A673 (cell line): ENCODE results near the gene PRG3. TPM values are rescaled to one million over a fixed set of nuclear protein-coding genes. Genes with fewer than 3 reads are reported as not detected.

ENCODE experiments used
- BruUV-seq: library from RNA; stranded (reverse); fragments of 400-500 nt; replicated peaks from 2 replicates; lab custom pipeline; 2021; lab: Mats Ljungman, UMichigan
- CTCF ChIA-PET: fragments of 300-600 bp; sonication (Branson Sonifier 250); formaldehyde crosslinking; loops from one replicate; lab custom pipeline; 2022; ENCODE audit warnings: antibody characterized with exemption; lab: Charles Lee
- POLR2A ChIA-PET: fragments of 300-600 bp; sonication (Branson Sonifier 250); formaldehyde crosslinking; loops from one replicate; lab custom pipeline; 2022; ENCODE audit warnings: antibody characterized with exemption; ENCODE audit not compliant: low non-redundant PET; lab: Charles Lee
- DNase-seq: peaks from one replicate; pipeline ENCODE4 v3.0.0-alpha.2; 2015; ENCODE audit warnings: low spot score
- H3K27ac ChIP-seq: fragments of 200-600 bp; sonication (generic); 2 replicates; pipeline ENCODE4 v1.5.1; 2016; ENCODE audit warnings: mixed run types, low read depth, mild to moderate bottlenecking, mixed read lengths, antibody characterized with exemption, low read length; ENCODE audit not compliant: poor library complexity, severe bottlenecking
- H3K27me3 ChIP-seq: fragments of 200-600 bp; sonication (generic); replicated peaks from 2 replicates; pipeline ENCODE4 v1.6.1; 2017; ENCODE audit warnings: mixed run types, low read depth, mild to moderate bottlenecking, mixed read lengths, antibody characterized with exemption, low read length; ENCODE audit not compliant: insufficient read depth, poor library complexity
- H3K36me3 ChIP-seq: fragments of 200-600 bp; sonication (generic); 2 replicates; pipeline ENCODE4 v1.6.1; 2016; ENCODE audit warnings: mixed run types, mild to moderate bottlenecking, mixed read lengths, antibody characterized with exemption, low read length; ENCODE audit not compliant: insufficient read depth, poor library complexity, severe bottlenecking
- H3K4me1 ChIP-seq: fragments of 200-600 bp; sonication (generic); 2 replicates; pipeline ENCODE4 v1.6.1; 2017; ENCODE audit warnings: mixed run types, mild to moderate bottlenecking, mixed read lengths, antibody characterized with exemption, low read length; ENCODE audit not compliant: insufficient read depth, poor library complexity, severe bottlenecking
- H3K4me3 ChIP-seq: fragments of 200-600 bp; sonication (generic); 2 replicates; pipeline ENCODE4 v1.5.1; 2016; ENCODE audit warnings: low read depth, mixed run types, mild to moderate bottlenecking, mixed read lengths, low read length; ENCODE audit not compliant: poor library complexity, severe bottlenecking
- H3K9me3 ChIP-seq: fragments of 200-600 bp; sonication (generic); 2 replicates; pipeline ENCODE4 v1.6.1; 2016; ENCODE audit warnings: mixed run types, low read depth, mild to moderate bottlenecking, mixed read lengths, antibody characterized with exemption, low read length; ENCODE audit not compliant: poor library complexity, severe bottlenecking
- EZH2 ChIP-seq: fragments of 200-600 bp; sonication (generic); IDR thresholded peaks from 2 replicates; pipeline ENCODE4 v1.6.1; 2017; ENCODE audit warnings: borderline replicate concordance, low read depth, mild to moderate bottlenecking, mixed read lengths, antibody characterized with exemption, low read length; ENCODE audit not compliant: poor library complexity, severe bottlenecking
- intact Hi-C: fragments of 100-400 bp; cut with micrococcal nuclease; formaldehyde crosslinking; loops from one replicate; pipeline ENCODE4 v1.10.0; 2022; ENCODE audit not compliant: unreplicated experiment
- total RNA-seq: library from RNA; stranded (reverse); gene quantifications from 2 replicates; pipeline ENCODE4 v1.2.3, GENCODE V29; 2021
- TF ChIP-seq, protein P1 (sequence below): fragments of 300-800, 200-600 bp; sonication (generic); conservative IDR thresholded peaks from 2 replicates; pipeline ENCODE4 v1.5.1; 2017; ENCODE audit warnings: low read depth, mild to moderate bottlenecking, antibody characterized with exemption, low read length, moderate library complexity, mixed read lengths

Gene PRG3
- total RNA-seq, 1 experiment from 2014 or later: not detected

DNA sequence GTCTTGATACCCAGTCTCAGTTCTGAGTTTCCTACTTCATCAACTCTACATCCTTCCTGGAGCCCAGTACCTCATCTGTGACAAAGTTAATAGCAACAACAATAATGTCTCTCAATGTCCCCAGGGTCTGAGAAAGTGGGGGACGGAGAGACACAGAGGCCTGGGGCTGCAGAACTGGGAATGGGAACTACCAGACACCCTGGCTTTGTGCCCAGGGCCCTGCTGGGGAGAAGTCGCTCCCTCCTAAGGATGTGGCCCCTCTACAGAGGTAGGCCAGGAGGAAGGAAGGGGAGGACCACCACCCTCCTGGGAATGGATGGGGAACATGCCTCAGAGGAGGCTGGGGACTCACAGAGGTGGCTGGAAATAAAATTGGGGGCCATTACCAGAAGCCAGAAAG, 5.5 kb downstream of the PRG3 start:
- Histone ChIP-seq H3K4me3 (no peak overlapping the region), H3K27ac (no peak overlapping the region), H3K27me3 (peaks cover 25% of the 10 kb centered on the region), H3K4me1 (no peaks in the 10 kb centered on the region), H3K36me3 (no peaks in the 10 kb centered on the region), H3K9me3 (no peaks in the 10 kb centered on the region)
- intact Hi-C loops: no loop called here
- TF ChIP-seq, protein P1, sequence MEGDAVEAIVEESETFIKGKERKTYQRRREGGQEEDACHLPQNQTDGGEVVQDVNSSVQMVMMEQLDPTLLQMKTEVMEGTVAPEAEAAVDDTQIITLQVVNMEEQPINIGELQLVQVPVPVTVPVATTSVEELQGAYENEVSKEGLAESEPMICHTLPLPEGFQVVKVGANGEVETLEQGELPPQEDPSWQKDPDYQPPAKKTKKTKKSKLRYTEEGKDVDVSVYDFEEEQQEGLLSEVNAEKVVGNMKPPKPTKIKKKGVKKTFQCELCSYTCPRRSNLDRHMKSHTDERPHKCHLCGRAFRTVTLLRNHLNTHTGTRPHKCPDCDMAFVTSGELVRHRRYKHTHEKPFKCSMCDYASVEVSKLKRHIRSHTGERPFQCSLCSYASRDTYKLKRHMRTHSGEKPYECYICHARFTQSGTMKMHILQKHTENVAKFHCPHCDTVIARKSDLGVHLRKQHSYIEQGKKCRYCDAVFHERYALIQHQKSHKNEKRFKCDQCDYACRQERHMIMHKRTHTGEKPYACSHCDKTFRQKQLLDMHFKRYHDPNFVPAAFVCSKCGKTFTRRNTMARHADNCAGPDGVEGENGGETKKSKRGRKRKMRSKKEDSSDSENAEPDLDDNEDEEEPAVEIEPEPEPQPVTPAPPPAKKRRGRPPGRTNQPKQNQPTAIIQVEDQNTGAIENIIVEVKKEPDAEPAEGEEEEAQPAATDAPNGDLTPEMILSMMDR: no peak
- TF ChIP-seq EZH2: no peak
- no TSS peak for BruUV-seq
- CTCF ChIA-PET: no interaction called here
- POLR2A ChIA-PET: no interaction called here
- DNase-seq: no peak

DNA sequence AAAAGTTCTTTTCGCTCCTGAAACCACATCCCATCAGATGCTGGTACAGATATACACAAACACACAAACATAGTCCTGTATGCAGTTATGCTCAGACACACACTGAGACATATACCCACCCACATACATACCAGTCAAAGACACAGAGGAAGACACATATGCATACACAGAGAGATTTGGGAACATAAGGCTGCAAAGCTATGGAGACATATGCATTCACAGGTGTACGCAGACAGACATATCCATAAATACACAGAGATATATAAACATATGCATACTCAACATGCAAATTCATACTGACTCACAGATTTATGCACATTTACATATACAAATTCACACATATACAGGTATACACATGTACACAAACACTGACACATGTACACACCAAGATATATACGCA, 6.0 kb downstream of the PRG3 start:
- BruUV-seq: no TSS peak
- Histone ChIP-seq H3K9me3 (no peaks in the 10 kb centered on the region), H3K4me3 (no peak overlapping the region), H3K36me3 (no peaks in the 10 kb centered on the region), H3K27me3 (peaks cover 25% of the 10 kb centered on the region), H3K27ac (no peak overlapping the region), H3K4me1 (no peaks in the 10 kb centered on the region)
- DNase-seq: no peak
- intact Hi-C loops: no loop called here
- POLR2A ChIA-PET: no interaction called here
- TF ChIP-seq, protein P1: no peak
- no peak for TF ChIP-seq EZH2
- CTCF ChIA-PET: interaction anchor here (0.7 kb wide), 1 partner anchor 36 kb away, joined by 5 read pairs; no protein-coding TSS in a partner anchor

DNA sequence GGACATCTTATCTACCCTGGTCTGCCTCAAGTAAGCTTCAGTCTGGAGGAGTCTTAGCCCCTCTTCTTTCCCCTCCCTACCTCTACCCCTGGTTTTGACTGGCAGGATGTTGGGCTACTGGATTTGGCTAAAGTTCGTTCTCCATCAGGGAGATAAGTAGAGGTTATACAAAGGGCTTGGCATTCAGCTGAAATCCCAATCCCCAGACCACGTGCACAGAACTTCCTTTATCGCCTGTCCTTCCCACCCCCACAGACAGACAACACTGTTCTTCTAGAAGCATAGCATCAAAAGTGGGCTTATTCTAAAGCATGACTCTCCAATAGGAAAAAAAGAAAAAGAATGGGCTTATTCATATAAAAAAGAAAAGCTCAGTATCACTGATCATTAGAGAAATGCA, 7.8 kb downstream of the PRG3 start:
- Histone ChIP-seq H3K27ac (no peak overlapping the region), H3K4me3 (no peak overlapping the region), H3K36me3 (no peaks in the 10 kb centered on the region), H3K27me3 (peaks cover 15% of the 10 kb centered on the region), H3K4me1 (no peaks in the 10 kb centered on the region), H3K9me3 (no peaks in the 10 kb centered on the region)
- ChIA-PET CTCF (no interaction called here), POLR2A (no interaction called here)
- TF ChIP-seq, protein P1: no peak
- TF ChIP-seq EZH2: no peak
- BruUV-seq: no TSS peak
- DNase-seq: no peak
- intact Hi-C loops: no loop called here
